Renal cortical epithelial cell (primary cell): Measurements from ENCODE around the gene AUTS2. TPM values are rescaled to one million over a fixed set of nuclear protein-coding genes. Genes with fewer than 3 reads are reported as not detected.

Experiments
- DNase-seq: peaks from one replicate; pipeline ENCODE4 v3.0.0-alpha.2; 2011; ENCODE audit warnings: low read depth
- total RNA-seq: library from RNA; depleted of rRNA; stranded (reverse); fragments of >200 nt; gene quantifications from 2 replicates; pipeline ENCODE4 v1.2.3, GENCODE V29; 2014

AUTS2 gene
- total RNA-seq, 1 donor from 2014 or later = 3.2 TPM

DNA sequence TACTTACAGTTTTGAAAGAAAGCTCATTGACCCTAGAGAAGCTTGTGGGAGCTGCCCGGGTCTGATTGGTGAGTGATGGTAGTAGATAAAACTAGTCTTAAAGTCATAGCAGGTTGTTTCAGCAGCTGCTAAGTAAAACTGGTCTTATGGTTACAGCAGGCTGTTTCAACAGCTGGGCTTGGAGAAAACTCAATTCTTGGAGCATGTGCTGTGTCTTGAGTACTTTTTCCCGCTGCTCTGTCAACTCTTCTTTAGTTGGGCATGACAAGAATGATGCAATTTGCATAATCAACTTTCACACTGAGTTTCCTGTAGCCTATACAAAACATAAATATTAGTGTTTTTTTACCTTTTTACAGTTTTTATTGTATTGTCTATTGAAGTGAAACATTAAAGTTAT is 707.9 kb downstream of the AUTS2 start:
- DNase-seq = no peak

DNA sequence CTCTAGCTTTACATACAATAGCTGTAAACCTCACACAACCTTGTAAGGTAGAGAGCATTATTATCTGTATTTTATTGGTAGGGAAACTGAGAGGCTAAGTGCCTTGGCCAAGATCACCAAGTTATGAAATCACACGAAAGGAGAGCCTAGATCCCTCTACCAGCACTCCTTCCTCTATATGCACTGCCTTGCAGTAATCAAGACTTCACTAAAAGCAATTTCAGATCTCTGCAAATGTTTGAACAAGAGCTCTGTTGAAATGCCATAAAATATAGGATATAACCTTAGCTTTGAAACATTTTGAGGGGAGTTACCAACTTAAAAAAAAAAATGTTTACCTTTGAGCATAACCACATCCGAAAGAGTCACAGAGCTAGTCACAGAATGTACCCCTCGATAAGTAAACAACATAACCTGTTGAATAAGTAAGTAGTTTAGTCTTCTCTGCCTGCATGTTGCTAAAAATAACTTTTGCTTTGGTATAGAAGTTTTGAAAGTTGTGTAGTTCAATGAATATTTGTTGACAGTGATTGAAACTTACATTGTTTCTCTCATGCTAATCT is 709.4 kb downstream of the AUTS2 start:
- peak; percentile 59 for DNase-seq

DNA sequence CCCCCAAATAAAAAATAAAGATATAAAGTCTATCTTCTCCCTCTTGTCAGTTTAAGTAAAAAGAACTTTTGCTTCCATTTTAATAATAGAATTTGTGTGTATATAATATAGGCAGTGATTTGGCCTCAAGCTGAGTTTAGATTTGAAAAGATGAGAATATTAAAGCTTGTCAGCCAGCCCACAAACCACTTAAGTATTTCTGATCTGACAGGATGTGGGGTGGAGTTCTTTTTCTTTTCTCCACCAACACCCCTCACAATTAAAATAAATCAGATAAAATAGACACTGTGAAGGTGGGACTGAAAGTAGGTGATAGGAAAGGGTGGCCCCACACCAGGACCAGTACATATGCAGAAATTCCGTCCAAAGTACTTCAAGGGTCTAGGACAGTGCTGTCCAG is 714.1 kb downstream of the AUTS2 start:
- DNase-seq = no peak

DNA sequence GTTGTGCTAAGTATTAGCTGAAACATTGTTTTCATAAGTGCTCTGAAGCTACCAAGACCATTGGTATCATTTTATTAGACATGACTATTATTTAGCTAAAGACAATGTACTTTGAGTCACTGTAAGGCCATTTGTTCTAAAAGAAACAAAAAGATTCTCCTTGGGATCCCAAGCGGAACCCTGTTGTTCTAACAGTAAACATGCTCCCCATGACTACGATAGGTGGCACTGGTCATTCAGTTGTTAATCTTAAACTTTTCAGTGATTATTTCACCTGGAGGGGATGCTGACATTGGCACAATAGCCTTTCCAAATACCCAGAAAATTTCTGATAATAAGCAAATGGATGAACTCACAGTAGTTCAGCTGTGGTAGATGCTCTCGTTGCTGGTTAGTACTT is 715.0 kb downstream of the AUTS2 start:
- peak; percentile 91 for DNase-seq

DNA sequence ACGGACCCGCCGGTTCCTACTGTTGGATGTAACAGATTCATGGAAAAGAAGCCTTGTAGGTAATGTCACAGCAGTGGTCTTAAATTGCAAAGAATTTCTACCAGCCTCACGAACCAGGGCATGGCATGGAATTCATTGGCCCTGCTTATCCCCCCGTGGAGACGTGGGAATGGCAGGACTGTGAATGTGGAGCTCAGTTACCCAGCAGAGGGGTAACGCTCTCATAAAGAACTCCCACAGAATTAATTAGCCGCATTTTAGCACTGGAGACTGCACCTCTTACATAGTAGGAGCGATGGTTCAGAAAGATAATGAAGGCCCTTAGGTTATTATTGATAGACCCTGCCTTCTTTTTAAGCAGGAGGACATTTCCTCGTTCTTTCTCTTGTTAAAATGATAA is 715.4 kb downstream of the AUTS2 start:
- DNase-seq = no peak

DNA sequence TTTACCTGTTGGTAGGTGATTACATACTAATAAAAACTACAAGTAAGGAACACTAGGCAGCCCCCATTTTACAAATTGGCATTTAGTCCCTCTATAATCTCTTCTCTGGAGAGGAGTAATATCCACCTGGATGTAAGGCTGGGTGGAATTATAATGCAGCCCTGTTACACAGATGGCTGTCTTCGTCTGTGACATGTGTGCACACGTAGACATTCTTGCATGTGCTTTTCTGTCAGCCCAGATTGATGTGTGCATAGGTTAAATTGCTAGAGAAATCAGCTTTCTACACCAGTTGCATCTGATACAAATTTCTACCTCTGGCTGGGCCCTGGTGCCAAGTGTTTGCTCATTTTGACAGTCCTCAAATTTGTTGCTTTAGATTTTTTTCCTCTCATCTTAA is 715.9 kb downstream of the AUTS2 start:
- no peak for DNase-seq

DNA sequence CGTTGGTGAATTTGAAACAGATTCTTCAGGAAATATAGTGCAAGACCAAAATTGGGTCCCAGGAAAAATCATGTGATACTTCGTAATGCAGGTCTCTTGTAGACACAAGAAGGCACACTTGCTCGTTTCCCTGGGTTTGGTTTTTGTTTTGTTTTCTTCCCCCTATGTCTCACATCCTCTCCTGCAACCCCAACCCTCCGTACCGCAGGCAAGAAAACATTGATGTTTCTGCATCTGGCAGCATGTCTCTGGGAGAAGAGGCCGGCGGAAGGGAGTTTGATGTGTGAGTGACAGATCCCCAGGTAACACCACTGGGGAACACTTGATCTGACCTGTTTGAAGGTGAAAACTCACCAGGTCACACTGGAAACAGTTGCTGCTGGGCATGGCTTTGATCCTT is 718.5 kb downstream of the AUTS2 start:
- DNase-seq = no peak

DNA sequence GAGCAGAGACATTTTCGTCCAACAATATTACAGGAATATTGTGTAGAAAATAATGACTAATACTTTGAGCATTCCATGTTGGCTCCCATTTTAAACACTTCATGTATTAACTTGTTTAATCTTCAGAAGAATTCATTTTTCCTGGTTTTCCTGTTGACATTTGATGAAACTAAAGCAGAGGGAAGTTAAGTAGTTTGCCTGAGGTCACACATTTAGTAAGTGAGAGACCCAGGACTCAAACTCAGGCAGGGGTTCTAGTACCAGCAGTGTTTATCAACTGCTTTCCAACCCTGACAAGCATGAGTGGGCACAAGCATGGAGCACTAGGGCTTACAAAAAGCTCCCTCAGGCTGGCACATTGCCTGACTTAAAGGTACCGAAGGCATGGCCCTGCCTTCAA is 719.1 kb downstream of the AUTS2 start:
- peak; percentile 79 for DNase-seq

DNA sequence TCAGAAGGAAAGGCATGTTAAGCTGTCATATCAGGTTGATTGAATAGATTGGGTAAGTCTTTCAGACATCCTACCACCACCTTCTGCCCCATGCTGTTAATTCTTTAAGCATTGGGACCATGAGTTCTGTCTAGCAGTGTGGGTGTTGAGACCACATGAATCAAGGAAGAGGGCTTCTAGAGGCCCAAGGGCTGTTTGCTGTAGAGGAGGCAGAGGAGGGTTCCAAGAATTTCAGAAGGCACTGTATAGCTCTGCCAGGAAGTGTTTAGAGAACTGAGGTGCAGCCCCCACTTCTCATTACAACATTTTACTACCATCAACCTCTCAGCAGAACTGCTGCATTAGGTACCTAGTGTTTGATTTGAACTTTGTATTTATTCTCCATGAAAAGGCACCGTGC is 720.2 kb downstream of the AUTS2 start:
- DNase-seq = no peak

DNA sequence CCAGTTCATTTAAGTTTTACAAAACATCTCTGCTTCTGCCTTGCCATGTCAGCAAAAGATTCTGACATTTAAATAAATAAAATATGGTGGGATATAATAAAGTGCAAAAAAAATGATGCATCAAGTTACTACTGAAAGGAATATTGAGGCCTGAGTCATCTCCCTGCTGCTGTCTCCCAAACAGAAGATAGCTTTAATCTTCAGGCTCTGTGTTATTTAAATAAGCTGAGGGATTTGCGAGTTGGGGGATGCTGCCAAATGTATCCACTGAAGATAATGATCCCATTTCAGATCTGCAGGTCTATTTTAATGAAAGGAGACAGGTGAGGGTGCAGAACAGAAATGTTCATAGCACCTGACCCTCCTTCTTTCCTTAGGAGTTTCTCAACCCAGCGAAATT is 720.8 kb downstream of the AUTS2 start:
- no peak for DNase-seq

DNA sequence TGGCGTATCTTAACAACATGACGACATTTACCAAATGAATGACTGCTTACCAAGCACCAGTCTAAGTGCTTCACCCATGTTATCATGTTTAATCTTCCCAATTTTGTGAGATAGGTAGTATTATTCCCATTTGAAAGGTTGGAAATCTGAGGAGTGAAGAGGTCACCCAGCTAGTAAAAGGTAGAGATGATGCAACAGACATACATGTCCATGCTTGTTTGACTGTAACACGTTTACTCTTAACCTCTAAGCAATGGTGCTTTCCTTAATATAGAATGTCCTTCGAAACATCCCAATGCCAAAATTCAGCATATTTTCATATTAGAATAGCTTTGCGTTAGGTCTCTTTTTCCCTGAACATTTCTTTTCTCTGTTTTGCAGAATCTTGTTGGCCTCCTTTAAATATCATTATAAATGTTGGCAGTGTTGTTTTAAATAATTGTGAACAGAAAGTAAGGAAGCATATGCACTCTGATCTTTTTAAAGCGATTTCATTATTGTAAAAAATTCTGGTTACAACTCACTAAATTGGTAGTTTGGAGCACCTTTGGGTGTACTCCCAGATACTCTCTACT is 722.8 kb downstream of the AUTS2 start:
- DNase-seq = no peak

DNA sequence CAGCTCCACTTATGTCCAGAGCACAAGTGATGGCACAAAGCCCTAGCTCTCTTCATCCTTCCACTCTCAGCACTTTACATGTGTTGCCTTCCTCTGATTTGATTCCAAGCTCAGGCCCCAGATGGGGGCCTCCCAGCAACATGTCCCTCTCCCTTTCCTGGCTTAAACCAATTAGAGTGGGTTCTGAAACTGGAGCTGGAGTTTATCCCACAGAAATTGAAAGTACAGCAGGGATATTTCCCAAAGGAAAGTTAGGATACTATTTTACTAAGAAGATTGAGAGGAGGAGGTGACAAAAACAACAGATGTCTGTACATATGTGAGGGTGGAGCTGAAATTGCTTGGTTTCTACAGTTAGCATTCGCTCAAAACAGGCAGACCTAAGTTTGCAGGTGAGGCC is 724.6 kb downstream of the AUTS2 start:
- no peak for DNase-seq

DNA sequence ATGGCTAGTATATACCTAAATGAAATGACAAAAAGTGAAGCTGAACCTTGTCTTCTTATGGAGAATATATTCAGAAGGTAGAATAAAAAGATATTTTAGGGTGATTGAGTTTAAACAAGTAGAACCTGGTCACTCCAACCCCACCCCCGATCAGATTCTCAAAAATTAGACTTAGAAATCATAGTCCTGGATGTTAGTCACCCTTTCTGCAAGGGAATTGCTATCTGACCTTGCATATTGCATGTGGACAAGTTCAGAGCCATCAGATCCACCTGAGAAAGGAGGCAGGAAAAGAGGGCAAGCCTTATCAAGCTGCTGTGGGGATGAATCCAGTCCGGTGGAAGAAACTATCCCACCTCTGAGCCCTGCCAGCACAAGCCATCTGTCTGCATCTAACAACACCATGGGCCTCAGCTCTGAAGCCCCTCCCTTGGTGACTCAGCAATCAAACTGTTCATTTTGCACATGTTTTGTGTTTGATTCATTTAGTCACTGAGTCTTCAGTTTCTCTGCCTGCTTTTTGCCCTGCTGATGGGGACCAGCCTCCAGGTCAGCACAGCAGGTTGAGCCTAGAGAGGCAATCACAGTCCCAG is 727.3 kb downstream of the AUTS2 start:
- peak; percentile 69 for DNase-seq

DNA sequence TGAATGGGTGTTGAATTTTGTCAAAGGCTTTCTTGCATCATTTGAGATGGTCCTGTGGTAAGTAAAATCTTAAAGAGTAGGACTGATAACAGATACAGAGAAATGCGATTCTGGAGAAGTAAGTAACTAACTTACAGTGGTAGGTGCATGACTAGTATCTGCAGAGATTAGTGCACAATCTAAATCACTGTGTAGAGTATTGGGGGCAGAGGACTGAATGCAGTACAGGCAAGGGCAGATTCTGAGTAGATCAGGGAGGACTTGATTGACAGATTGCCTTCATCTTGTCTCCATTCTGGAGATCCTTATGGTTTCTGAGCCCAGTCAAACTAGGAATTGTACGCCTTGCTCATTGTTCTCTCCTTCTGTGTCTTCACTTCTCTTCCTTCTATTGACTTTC is 736.0 kb downstream of the AUTS2 start:
- DNase-seq = no peak

DNA sequence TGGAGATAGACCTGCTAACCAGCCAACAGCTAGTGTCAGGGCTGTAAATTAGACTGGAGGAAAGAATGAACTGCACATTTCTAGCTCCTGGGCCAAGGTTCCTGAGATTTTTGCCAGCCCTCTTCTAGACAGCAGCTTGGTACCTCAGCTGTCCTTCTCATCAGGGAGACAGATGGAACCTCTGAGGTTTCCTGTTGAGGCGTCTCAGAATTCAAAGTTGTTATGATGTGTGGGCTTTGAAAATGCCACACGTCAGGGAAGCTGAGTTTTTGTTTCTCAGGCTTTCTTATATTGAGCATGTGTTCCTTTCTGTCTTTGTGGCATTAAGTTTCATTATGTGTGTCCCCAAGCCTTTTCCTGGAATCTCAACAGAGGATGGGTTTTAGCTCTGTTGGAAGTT is 736.6 kb downstream of the AUTS2 start:
- no peak for DNase-seq

DNA sequence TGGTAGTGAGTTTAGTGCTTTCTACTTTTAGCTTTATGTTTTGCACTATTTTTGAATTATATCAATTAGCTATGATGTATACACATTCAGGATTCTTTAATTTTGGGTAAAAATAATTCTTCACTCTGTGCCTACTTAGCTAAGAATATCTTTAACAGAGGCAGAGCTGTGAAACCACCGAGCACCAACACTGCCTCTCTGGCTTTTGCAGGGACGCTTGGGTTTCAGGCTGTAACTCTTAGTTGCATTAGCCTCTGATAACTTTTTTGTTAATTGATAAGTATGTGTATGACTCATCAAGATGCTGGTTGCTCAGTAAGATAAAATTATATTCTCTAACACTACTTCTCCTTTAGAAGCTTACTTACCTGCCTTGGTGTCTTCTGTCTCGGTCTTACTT is 738.3 kb downstream of the AUTS2 start:
- DNase-seq = no peak

DNA sequence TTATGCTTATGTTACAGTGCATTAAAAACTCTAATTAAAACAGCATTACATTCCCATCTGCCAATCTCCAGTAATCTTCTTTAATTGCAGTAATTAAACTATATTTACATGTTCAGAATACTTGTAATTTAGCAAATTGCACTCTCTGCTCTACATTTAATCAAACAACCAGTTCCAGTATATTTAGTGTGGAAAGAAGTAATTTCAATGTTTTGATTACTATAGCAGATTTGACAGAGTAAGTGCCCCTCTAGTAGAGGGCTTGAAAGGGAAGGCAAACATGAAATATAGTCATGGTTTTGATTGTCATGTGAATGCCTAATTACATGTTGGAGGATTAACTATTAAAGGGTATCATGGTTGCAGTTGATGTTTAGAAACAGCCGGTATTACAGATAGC is 739.7 kb downstream of the AUTS2 start:
- DNase-seq = no peak

DNA sequence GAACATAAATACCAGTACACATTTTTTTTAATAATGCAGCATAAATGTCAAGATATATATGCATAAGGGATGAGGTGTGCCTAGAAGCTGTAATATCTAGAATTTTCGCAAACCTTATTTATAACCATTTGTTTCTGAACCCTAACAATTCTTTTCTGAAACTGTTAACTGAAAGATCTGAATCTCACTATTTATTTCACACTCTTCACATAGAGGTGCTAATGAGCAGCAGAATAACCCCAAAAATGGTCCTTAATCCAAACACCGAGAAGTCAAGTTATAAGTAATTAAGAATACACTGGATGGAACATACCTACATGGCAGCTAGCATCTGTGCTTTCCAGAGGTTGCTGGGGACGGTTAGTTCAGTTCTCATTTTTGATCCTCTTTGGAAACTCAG is 742.0 kb downstream of the AUTS2 start:
- DNase-seq = no peak

DNA sequence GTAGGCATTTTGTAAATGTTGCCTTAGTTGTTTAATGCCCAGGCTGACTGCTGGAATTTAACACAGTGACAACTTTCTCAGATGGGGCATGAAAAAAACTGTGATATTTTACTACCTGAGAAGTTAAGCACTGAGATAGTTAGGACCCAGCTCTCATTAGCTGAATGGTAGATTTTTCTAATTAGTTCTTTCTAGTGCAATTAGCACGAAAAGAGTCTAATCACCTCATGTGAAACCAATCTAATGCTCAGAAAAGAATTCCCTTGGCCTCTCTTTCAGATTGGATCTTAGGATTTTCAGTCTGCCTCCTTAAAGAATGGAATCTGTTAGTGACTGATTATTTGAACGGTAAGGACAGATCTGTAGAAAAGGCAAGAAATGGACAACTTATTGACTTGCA is 743.2 kb downstream of the AUTS2 start:
- no peak for DNase-seq

DNA sequence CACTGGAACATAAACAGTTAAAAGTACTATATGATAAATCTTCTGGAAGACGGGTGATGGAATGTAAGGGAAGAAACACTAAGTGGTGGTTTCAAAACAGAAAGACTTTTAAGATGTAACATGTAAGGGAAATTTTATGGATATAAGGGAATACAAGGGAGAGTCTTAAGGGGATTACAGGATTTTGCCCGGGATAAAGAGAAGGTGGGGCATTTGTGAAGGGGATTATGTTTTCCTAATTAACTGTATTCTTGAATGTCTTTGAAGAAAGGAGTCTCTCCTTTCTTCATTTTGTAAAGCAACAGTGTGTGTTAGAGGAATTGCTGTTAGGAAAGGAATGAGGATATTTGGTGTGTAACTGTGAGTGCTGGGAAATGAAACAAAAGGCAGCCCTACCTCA is 745.2 kb downstream of the AUTS2 start:
- no peak for DNase-seq

DNA sequence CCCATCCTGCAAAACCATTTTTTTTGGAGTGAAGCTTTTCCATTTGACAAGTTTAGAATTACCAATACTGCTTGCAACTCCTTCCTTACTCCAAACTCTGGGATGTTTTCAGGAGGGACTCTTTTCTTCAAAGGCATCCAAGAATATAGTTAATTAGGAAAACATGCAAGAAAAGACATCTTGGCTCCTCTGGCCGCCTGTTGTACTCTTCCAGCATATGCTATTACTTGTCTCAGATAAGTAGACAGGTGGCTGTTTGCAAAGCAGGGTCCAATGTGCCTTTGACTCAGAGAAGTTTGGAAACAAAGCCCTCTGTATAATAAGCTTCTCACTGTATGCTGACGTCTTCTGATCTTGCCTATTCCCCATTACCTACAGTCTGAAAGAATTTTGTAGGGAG is 746.5 kb downstream of the AUTS2 start:
- no peak for DNase-seq

DNA sequence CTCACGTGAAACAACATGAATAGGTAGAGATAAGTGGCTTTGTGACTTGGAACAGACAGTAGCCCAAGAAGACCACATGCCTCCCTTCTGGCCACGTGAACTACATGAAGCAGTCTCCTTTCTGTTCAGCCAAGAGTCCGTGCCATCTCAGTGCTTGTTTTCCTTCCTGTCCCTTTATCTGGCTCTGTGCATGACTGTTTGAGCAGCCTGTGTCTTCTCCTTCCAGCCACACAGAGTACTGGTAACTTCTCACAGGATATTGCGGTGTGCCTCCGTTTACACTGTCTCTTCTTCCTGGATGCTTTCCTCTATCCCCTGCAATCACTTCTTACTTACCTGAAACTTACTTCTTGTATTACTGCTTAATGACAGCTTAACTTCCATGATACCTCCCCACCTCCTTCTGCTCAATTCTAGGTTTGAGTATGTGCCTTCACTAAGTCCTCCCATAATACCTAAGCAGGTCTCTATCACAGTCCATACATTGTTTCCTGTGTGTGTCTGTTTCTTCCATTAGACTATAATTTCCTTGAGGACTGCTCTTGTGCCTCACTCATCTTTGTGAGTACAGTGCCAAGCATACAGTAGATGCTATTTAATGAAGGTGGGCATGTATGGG is 748.7 kb downstream of the AUTS2 start:
- no peak for DNase-seq

DNA sequence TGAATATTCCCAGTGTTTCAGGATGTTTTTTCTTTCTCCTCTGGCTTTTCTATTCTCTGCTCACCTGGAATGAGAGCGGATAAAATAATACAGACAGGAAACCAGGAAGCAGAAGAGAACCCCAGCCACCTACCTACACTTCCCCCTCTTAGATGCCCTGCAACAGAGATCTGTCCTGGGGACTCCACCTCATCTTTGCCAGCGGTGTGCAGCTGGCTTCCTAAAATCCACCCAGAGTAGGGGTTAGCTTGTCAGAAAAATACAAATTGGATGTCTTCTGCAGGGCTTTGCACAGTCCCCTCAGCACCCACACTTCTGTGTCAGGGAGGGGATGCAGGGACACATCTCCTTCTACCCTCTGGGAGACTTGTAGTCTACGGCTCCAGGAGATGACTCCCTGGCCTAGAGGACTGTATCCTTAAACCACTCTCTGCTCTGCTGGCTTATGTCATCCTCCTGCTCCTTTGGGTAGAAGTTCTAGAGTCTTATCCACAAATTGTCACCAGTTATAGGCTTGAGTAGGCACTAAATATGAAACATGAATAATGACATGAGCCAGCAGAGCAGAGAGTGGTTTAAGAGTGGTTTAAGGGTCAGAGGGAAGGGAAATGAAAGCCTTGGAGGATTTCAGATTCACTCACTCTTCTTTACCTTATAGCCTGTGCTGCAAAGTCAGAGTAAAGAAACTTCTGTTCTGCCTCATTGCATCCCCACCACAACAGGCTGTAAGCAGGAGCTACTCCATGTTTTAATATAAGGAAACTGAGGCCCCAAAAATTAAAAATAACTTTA is 749.4 kb downstream of the AUTS2 start:
- DNase-seq = no peak
